ENCODE data around the gene KCTD5.
"Not testable (repeated sequence)": the region's sequence is repeated elsewhere in the genome, so short reads cannot be mapped to it uniquely, and the experiment has no call there.

The KCTD5 gene

GRCh38 chr16:2682209-2683021 lies at the start of gene KCTD5:
Gene KCTD5, plus strand, starts transcription at chr16:2682523. Its CDS starts 26 bp downstream, at chr16:2682549.
- peak; percentile 95 to 96 (median 96) for DNase-seq (ENCODE audit: low read depth in 3 of 3)

GRCh38 chr16:2639071-2639721 lies 43.1 kb upstream of the KCTD5 start:
- DNase-seq (ENCODE audit: low read depth in 3 of 3): peak; percentile 29 to 47 (median 36)

GRCh38 chr16:2639722-2640072 lies 42.6 kb upstream of the KCTD5 start:
- not testable (repeated sequence) for DNase-seq (ENCODE audit: low read depth in 3 of 3)

- not testable (repeated sequence) for DNase-seq (ENCODE audit: low read depth in 3 of 3)
Measured at GRCh38 chr16:2642561-2642960, 39.8 kb upstream of the KCTD5 start.

- not testable (repeated sequence) for DNase-seq (ENCODE audit: low read depth in 3 of 3)
Measured at GRCh38 chr16:2644754-2645453, 37.4 kb upstream of the KCTD5 start.

- not testable (repeated sequence) for DNase-seq (ENCODE audit: low read depth in 3 of 3)
Measured at GRCh38 chr16:2651268-2651871, 31.0 kb upstream of the KCTD5 start.

- DNase-seq (ENCODE audit: low read depth in 3 of 3): not testable (repeated sequence)
Measured at GRCh38 chr16:2653915-2654314, 28.4 kb upstream of the KCTD5 start.

GRCh38 chr16:2654949-2655348 lies 27.4 kb upstream of the KCTD5 start:
- DNase-seq (ENCODE audit: low read depth in 3 of 3): not testable (repeated sequence)

- no peak for DNase-seq (ENCODE audit: low read depth in 3 of 3)
Measured at GRCh38 chr16:2656985-2657384, 25.3 kb upstream of the KCTD5 start.

GRCh38 chr16:2657803-2658202 lies 24.5 kb upstream of the KCTD5 start:
- not testable (repeated sequence) for DNase-seq (ENCODE audit: low read depth in 3 of 3)

GRCh38 chr16:2659560-2659959 lies 22.8 kb upstream of the KCTD5 start:
- DNase-seq (ENCODE audit: low read depth in 3 of 3): not testable (repeated sequence)

GRCh38 chr16:2660014-2660662 lies 22.2 kb upstream of the KCTD5 start:
- DNase-seq (ENCODE audit: low read depth in 3 of 3): not testable (repeated sequence)

GRCh38 chr16:2660755-2661373 lies 21.5 kb upstream of the KCTD5 start:
- DNase-seq (ENCODE audit: low read depth in 3 of 3): peak in 1 of 3 donors; percentile 23

- DNase-seq (ENCODE audit: low read depth in 3 of 3): peak; percentile 26 to 47 (median 44)
Measured at GRCh38 chr16:2663553-2664546, 18.5 kb upstream of the KCTD5 start.

GRCh38 chr16:2664574-2664982 lies 17.7 kb upstream of the KCTD5 start:
- DNase-seq (ENCODE audit: low read depth in 3 of 3): no peak

GRCh38 chr16:2666671-2667070 lies 15.7 kb upstream of the KCTD5 start:
- DNase-seq (ENCODE audit: low read depth in 3 of 3): not testable (repeated sequence)

GRCh38 chr16:2669587-2669986 lies 12.7 kb upstream of the KCTD5 start:
- not testable (repeated sequence) for DNase-seq (ENCODE audit: low read depth in 3 of 3)

- DNase-seq (ENCODE audit: low read depth in 3 of 3): peak; percentile 36 to 62 (median 55)
Measured at GRCh38 chr16:2670017-2670416, 12.3 kb upstream of the KCTD5 start.

- DNase-seq (ENCODE audit: low read depth in 3 of 3): peak in 1 of 3 donors; percentile 15
Measured at GRCh38 chr16:2671193-2671592, 11.1 kb upstream of the KCTD5 start.

GRCh38 chr16:2671741-2672140 lies 10.6 kb upstream of the KCTD5 start:
- no peak for DNase-seq (ENCODE audit: low read depth in 3 of 3)

Measured in stimulated activated CD4-positive, alpha-beta T cell treated with anti-CD3 and anti-CD28 coated beads, TNF-alpha, amount 100 ng/mL, for 48 hours (primary cell).